Superior temporal gyrus (tissue), 1 donor: ENCODE measurements around the gene LNP1.
A peak's percentile ranks its signal among the peaks of the same experiment; 100 is the strongest.
"Not testable (repeated sequence)": the region's sequence is repeated elsewhere in the genome, so short reads cannot be mapped to it uniquely, and the experiment has no call there.

Experiments
- DNase-seq: peaks from one replicate; pipeline ENCODE4 v3.0.0-alpha.2; 2016; ENCODE audit errors: extremely low spot score

LNP1 gene, protein sequence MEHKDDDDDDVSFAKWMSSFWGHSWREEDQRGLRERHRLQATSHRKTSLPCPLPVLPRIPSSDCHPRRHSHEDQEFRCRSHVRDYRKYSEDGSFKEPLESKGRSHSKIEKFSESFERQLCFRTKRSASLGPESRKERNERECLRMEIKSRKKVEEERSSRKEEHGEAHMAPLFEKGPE

DNA sequence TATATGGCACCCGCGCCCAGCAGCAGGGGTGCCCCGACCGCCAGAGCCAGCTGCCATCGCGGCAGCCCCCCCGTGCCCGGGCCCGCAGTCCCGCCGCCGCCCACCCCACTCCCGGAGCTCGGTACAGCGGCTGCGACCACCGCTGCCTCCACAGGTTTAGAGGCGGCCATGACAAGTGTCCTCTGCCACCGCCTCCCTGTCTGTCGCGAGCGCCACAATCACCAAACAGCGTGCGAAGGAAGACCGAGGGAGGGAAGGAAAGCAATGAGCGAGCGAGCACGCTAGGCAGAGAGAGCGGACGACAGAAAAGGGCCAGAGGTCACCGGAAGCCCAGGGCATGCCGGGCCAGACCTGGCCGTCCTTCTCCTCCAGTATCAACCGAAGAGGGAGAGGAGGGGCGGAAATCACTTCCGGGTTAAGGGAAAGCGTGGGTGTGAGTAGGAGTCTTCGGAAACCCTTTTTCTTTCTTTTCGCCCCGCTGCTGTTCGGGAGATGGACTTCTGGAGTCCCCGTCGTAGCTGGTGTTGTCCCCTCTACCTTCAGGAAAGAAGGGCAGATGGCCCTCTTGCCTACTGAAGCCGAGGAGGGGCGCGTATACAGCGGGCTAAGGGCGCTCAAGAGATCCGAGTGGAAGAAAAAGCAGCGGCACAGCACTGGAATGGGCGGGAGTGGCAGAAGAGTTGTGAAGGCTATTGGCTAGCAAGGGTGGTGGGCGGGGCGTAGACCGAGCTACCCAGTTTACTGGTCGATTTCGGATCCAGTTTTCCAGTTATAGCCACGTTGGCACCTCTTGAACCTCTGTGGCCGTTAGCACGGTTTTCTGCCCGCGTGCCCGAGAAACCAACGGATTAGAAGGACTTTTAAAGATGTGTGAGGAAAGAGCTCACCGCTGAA lies at the start of gene LNP1, which contains the start of gene TOMM70:
Gene LNP1 (plus strand): TSS at position 760 of the 894 bp plus-strand sequence. CDS start 28,191 bp downstream, outside the sequence.
Gene TOMM70 (minus strand): TSS at position 310 of the 894 bp plus-strand sequence. CDS start 140 bp downstream, at position 170.
- peak; percentile 99 for DNase-seq

DNA sequence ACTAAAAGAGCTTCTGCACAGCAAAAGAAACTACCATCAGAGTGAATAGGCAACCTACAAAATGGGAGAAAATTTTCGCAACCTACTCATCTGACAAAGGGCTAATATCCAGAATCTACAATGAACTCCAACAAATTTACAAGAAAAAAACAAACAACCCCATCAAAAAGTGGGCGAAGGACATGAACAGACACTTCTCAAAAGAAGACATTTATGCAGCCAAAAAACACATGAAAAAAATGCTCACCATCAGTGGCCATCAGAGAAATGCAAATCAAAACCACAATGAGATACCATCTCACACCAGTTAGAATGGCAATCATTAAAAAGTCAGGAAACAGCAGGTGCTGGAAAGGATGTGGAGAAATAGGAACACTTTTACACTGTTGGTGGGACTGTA lies 49.6 kb upstream of the LNP1 start:
- not testable (repeated sequence) for DNase-seq

DNA sequence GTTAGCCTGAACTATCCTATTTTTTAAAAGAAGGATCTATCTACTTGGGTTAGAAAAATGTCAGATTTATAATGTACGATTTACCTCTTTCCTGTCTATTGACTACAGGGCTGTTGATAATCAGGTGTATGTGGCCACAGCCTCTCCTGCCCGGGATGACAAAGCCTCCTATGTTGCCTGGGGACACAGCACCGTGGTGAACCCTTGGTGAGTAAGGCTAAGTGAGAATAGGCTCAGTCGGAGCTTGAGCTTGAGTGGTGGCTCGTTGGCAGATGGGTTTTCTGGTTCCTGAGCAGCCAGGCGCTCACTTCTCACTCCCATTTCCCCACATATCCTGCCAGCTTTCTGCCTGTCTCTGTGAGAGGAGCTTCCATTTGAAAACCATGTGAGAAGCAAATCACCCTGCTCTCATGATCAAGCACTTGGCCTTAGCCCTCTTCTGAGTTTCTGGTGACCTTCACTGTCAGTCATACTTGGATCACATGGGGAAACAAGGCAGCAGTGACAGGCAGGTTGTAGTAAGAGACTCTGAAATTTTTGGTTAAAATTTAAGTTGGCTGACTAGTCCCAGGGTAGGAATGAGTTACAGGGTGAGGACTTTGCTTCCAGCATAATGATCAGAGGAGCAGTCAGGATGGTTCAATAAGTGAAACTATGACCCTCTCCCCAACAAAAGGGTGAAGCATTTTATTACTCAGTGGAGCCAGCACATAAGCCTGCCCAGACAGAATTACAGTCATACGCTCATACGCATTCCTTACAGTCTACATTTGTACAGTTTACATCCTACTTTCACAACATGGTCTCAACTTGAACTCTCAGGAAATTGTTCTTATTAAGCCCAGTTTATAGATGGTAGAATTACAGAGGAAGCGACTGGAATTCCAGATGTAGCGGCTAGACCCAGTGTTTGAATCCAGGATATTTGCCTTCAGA lies 48.8 kb upstream of the LNP1 start:
- DNase-seq, result no peak

GRCh38 chr3:100354850-100355249 lies 46.5 kb upstream of the LNP1 start:
- peak; percentile 4 for DNase-seq

GRCh38 chr3:100358413-100358812 lies 42.9 kb upstream of the LNP1 start:
- DNase-seq, result no peak

DNA sequence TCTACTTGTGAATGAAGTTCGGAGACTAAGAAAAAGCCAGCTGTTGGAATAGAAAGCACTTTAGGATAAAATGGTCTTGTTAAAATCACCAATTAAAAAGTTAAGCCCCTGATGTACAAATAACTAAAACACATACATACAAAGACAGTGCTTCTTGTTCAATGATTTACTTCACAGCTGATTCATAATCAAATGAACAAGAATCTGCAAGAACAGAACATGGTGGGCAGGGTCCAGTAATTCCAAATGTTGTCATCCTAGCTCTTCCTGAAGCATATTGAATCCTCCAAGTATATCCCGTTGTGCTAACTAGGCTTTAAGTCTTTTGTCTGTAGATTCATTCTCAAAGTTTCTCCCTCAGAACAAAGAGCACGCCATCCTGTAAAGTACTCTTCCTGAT lies 42.3 kb upstream of the LNP1 start:
- DNase-seq, result no peak

- DNase-seq, result no peak
These were observed 40.4 kb upstream of the LNP1 start for GRCh38 chr3:100360757-100361496.

- no peak for DNase-seq
These were observed 39.4 kb upstream of the LNP1 start for GRCh38 chr3:100361897-100362296.

GRCh38 chr3:100364421-100364820 lies 36.9 kb upstream of the LNP1 start:
- no peak for DNase-seq

- no peak for DNase-seq
These were observed 34.9 kb upstream of the LNP1 start for GRCh38 chr3:100366424-100366823.

- no peak for DNase-seq
These were observed 32.9 kb upstream of the LNP1 start for GRCh38 chr3:100368441-100368840.

DNA sequence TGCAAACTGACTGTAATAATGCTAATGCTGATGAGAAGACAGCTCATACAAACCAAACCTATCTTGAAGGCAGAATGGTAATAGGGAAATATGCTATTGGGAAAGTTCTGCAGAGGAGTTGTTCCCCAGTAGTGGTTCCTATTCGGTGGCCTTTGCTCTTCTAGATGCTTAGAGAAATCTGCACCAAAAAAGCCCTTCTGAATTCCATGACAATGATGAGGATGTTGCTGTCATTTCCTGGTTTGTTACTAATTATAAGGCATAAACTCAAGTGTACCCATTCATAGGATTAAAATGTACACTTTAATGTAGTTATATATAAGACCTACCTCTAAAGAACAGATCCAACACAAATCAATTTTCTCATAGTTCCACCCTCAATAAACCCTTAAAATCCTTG lies 30.6 kb upstream of the LNP1 start:
- DNase-seq, result no peak

GRCh38 chr3:100374521-100374920 lies 26.8 kb upstream of the LNP1 start:
- no peak for DNase-seq

DNA sequence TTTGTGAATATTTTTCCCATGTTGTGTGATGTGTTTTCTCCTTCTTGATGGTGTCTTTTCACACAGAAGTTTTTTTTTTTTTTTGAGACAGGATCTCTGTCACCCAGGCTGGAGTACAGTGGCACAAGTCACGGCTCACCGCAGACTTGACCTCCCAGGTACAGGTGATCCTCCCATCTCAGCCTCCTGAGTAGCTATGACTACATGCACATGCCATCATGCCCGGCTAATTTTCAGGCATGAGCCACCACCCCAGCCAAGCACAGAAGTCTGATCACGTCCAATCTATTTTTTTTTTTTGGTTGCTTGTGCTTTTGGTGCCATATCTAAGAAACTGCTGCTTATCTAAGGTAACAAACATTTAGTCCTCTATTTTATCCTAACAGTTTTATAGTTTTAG lies 25.0 kb upstream of the LNP1 start:
- DNase-seq, result no peak

GRCh38 chr3:100384733-100385525 lies 16.4 kb upstream of the LNP1 start:
- no peak for DNase-seq

DNA sequence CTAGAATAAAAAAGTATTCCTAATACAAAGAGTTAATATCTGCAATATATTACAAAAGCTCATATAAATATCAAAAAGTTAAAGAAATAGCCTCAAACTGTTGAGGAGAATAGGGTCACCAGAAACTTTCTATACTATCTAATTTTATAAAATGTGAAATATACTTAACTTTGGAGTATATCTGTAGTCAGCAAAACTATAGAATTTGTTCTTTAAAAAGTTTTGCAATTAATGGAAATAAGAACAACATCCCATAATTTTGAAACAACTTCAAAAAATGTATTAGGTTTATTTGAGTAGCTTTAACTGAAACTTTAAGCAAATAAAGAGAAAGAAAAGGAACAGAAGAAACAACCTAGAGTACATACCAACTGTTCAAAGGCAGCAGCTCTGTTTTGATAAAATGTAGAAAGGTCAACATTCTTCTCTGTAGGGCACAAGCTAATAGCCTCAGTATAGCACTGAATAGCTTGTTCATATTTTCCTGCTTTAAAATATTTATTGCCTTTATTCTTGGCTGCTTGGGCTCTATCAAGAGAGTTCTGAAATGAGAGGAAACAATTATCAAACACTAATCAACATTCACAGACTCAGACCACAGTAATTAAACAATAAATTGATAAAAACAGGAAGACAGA lies 14.8 kb upstream of the LNP1 start:
- no peak for DNase-seq

DNA sequence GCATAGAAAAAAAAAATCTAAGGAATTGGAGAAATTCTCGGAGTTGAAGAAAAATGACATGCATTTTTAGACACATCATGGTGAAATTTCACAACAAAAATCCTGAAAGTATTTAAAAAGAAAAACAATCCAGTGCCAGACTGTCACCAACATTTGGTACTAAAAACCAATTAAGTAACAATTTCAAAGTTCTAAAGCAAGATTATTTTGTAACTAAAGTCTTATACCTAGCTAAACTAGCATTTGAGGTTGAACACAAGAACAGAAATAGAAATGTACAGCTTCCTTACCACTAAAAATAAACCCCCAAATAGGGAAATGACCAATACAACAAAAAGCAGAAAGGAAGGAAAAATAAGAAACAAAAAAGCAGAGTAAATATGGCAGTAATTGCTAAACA lies 12.3 kb upstream of the LNP1 start:
- no peak for DNase-seq

- DNase-seq, result no peak
These were observed 5.5 kb upstream of the LNP1 start for GRCh38 chr3:100395679-100396431.

DNA sequence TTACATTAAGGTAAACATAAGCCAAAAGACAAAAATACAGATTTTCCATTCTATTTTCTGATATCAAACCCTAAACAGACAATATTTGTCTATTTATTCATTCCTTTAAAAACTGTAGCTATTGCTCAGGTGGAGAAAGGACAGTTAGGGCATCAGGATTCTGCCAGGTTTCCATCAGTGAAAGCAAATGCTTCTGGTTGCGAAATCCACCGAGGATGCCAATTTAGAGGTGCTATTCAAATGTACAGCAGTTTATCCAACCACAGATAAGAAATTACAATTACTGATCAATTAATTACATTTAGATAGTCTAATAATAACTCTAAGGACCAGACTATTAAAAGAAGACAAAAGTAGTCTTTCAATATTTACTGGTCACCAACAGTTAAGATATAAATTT lies 4.4 kb upstream of the LNP1 start:
- no peak for DNase-seq
